ENCODE measurements around the gene SUCO. TPM values are rescaled to one million over a fixed set of nuclear protein-coding genes. Genes with fewer than 3 reads are reported as not detected.

Gene SUCO
- polyA plus RNA-seq, 1 of the 3 experiments (the other 2 are of a cell fraction): 5.4 TPM

DNA sequence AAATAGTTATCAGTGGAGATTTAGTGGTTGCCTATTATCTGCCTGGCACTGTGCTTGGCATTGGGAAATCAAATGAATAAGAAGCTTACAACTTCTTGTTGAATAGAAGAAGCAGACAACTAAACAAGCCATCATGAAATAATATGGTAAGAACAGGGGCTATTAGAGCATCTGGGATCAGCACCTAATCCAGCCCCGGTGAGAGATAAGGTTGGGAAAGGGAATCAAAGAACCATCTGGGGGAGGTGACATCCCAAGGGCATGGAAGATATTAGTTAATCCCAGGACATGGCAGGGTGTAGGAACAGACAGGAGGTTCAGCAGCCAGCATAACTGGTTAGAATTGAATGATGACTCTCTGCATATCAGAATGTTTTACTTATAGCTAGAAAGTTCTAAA, 36.3 kb upstream of the SUCO start:
- H3K9me2 ChIP-seq: no peaks in the 10 kb centered on the region
- no peak overlapping the region for H3K4me2 ChIP-seq
- H3K9me3 ChIP-seq: no peaks in the 10 kb centered on the region
- no peak overlapping the region for H3K4me3 ChIP-seq (ENCODE audit: low read depth in 2 of 2, low read length in 1 of 2)
- H3K79me2 ChIP-seq (ENCODE audit: insufficient read depth): no peaks in the 10 kb centered on the region
- H3K9ac ChIP-seq: no peak overlapping the region
- H2AFZ ChIP-seq (ENCODE audit: low read depth): no peak overlapping the region
- TF ChIP-seq GATA2 (CRISPR knock-in tag; IDR thresholded peaks at IDR 0.05) (no peak), RFX5 (IDR thresholded peaks at IDR 0.05; ENCODE audit: low read length) (no peak), JUND (IDR thresholded peaks at IDR 0.05) (no peak), NFIC (IDR thresholded peaks at IDR 0.05; ENCODE audit: borderline replicate concordance) (no peak), POLR2AphosphoS5 (IDR thresholded peaks at IDR 0.05; ENCODE audit: low read depth, low read length) (no peak), RXRA (IDR thresholded peaks at IDR 0.05; ENCODE audit: borderline replicate concordance, low read depth) (no peak), MEF2A (IDR thresholded peaks at IDR 0.05; ENCODE audit: borderline replicate concordance, low read depth) (no peak), NRF1 (IDR thresholded peaks at IDR 0.05; ENCODE audit: low read depth, low read length) (no peak), SIN3A (IDR thresholded peaks at IDR 0.05; ENCODE audit: borderline replicate concordance, low read depth, low read length) (no peak), TAF1 (IDR thresholded peaks at IDR 0.05; ENCODE audit: borderline replicate concordance, low read depth, low read length) (no peak), USF2 (IDR thresholded peaks at IDR 0.05; ENCODE audit: borderline replicate concordance, low read depth, low read length) (no peak), SMC3 (IDR thresholded peaks at IDR 0.05; ENCODE audit: low read depth, low read length) (no peak), FOSL2 (IDR thresholded peaks at IDR 0.05; ENCODE audit: borderline replicate concordance, low read depth) (no peak), ELF1 (IDR thresholded peaks at IDR 0.05) (no peak), RAD21 (IDR thresholded peaks at IDR 0.05; ENCODE audit: low read length) (no peak), RCOR1 (IDR thresholded peaks at IDR 0.05; ENCODE audit: low read length) (no peak), USF1 (IDR thresholded peaks at IDR 0.05; ENCODE audit: borderline replicate concordance, low read depth) (no peak), FOXJ3 (CRISPR knock-in tag; IDR thresholded peaks at IDR 0.05) (no peak), MXI1 (IDR thresholded peaks at IDR 0.05; ENCODE audit: low read depth, low read length) (no peak)
- TF ChIP-seq, protein P1, sequence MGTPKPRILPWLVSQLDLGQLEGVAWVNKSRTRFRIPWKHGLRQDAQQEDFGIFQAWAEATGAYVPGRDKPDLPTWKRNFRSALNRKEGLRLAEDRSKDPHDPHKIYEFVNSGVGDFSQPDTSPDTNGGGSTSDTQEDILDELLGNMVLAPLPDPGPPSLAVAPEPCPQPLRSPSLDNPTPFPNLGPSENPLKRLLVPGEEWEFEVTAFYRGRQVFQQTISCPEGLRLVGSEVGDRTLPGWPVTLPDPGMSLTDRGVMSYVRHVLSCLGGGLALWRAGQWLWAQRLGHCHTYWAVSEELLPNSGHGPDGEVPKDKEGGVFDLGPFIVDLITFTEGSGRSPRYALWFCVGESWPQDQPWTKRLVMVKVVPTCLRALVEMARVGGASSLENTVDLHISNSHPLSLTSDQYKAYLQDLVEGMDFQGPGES (IDR thresholded peaks at IDR 0.05; ENCODE audit: low read depth, low read length): no peak
- H3K4me1 ChIP-seq (ENCODE audit: control insufficient read depth in 1 of 2, insufficient read depth in 2 of 2, low read depth in 1 of 2, low read length in 1 of 2): peaks cover 0 to 4% of the 10 kb centered on the region in 2 experiments; a peak in 2 of 4 replicates
- H3K36me3 ChIP-seq (replicated peaks in 1 of 2; ENCODE audit: control insufficient read depth in 1 of 2, insufficient read depth in 2 of 2, low read length in 1 of 2): no peaks in the 10 kb centered on the region
- peaks cover 2% of the 10 kb centered on the region; the same call in 1 of the 2 replicates for H3K27me3 ChIP-seq (ENCODE audit: insufficient read depth)
- ChIA-PET CTCF (interaction anchor here (1.0 to 1.1 kb wide), 2 partner anchors 19 to 53 kb away, joined by 3 read pairs; partner anchors contain the start of gene PIGC), POLR2A (interaction anchor here (0.8 kb wide), 1 partner anchor 36 kb away, joined by 3 read pairs; the partner anchor contains the start of gene SUCO)
- 63% methylated on average over 1 of the region's 1 CpG for WGBS (ENCODE audit: low lambda C conversion rate)
- no peak overlapping the region; a peak in 1 of 4 replicates for H3K27ac ChIP-seq (ENCODE audit: low read depth in 2 of 2, low read length in 1 of 2)
- no peaks in the 10 kb centered on the region for H4K20me1 ChIP-seq (ENCODE audit: insufficient read depth)
- DNase-seq: peak; percentile 20
- no peaks in the 10 kb centered on the region for H3F3A ChIP-seq (replicated peaks; ENCODE audit: insufficient read depth)

Data from SK-N-SH (cell line).